Tibial nerve (tissue), 4 donors: ENCODE data around the gene CST9L. TPM values are rescaled to one million over a fixed set of nuclear protein-coding genes. Genes with fewer than 3 reads are reported as not detected.

ENCODE experiments used
- DNase-seq, 2 donors: peaks; one replicate each; pipeline ENCODE4 v3.0.0-alpha.2; 2019; ENCODE audit warnings: low spot score in 2 of 2
- H3K27ac ChIP-seq, 4 donors: fragments of 200-600 bp; sonication (generic) in 3 of 4; one replicate each; pipeline ENCODE4 v1.5.1; 2017 to 2019; ENCODE audit warnings: mild to moderate bottlenecking in 1 of 4
- H3K27me3 ChIP-seq, 2 donors: fragments of 200-600 bp; sonication (generic) in 1 of 2; one replicate each; pipeline versions ENCODE4 v1.5.1 to v1.6.0; 2017 to 2019
- H3K36me3 ChIP-seq, 3 donors: fragments of 200-600 bp; sonication (generic); one replicate each; pipeline ENCODE4 v1.5.1; 2018 to 2019
- H3K4me1 ChIP-seq, 4 donors: fragments of 200-600 bp; sonication (generic) in 3 of 4; one replicate each; pipeline ENCODE4 v1.5.1; 2017 to 2019
- H3K4me3 ChIP-seq, 4 donors: fragments of 200-600 bp; sonication (generic) in 3 of 4; one replicate each; pipeline ENCODE4 v1.5.1; 2017 to 2019; ENCODE audit warnings: mild to moderate bottlenecking in 1 of 4, moderate library complexity in 1 of 4
- H3K9me3 ChIP-seq, 4 donors: fragments of 200-600 bp; sonication (generic) in 3 of 4; one replicate each; pipeline ENCODE4 v1.5.1; 2017 to 2019
- CTCF ChIP-seq, 5 experiments: fragments of 200-600 bp in 3 of 5; fragments of 450-650 bp in 2 of 5; sonication (generic) in 3 of 5; IDR thresholded peaks; one replicate each; pipeline ENCODE4 v1.5.1; 2016 to 2019; ENCODE audit warnings: antibody characterized with exemption in 5 of 5, mild to moderate bottlenecking in 3 of 5, moderate library complexity in 2 of 5
- EP300 ChIP-seq, 2 donors: sonication (generic); formaldehyde crosslinking; IDR thresholded peaks; one replicate each; pipeline ENCODE4 v1.6.1; 2017; ENCODE audit warnings: antibody characterized with exemption in 2 of 2, mild to moderate bottlenecking in 1 of 2
- POLR2A ChIP-seq, 2 donors: fragments of 450-650 bp; IDR thresholded peaks; one replicate each; pipeline ENCODE4 v1.6.1; 2017; ENCODE audit warnings: antibody characterized with exemption in 2 of 2, mild to moderate bottlenecking in 2 of 2, moderate library complexity in 2 of 2
- WGBS, 2 donors: methylation state at CpG; one replicate each; pipeline ENCODE4 v1.1.5; 2018; 5-methylcytosine and 5-hydroxymethylcytosine counted together
- total RNA-seq, 4 donors: library from RNA; depleted of rRNA; stranded (reverse); fragments of >200 nt; gene quantifications; one replicate each; pipeline ENCODE4 v1.1.0, GENCODE V29; 2016

Gene CST9L
- total RNA-seq, 4 donors from 2014 or later = not detected

GRCh38 chr20:23604306-23604705 lies 36.0 kb upstream of the CST9L start:
- TF ChIP-seq CTCF (IDR thresholded peaks at IDR 0.05) (no peak), EP300 (IDR thresholded peaks at IDR 0.05) (no peak), POLR2A (IDR thresholded peaks at IDR 0.05) (no peak)
- Histone ChIP-seq H3K4me3 (no peak overlapping the region), H3K27me3 (no peaks in the 10 kb centered on the region), H3K36me3 (no peaks in the 10 kb centered on the region), H3K9me3 (no peaks in the 10 kb centered on the region), H3K4me1 (peaks cover 0 to 10% (median 2%) of the 10 kb centered on the region in 4 donors), H3K27ac (no peak overlapping the region)
- 76 to 81% methylated on average over 1 of the region's 1 CpG for WGBS, 2 donors
- DNase-seq = no peak

DNA sequence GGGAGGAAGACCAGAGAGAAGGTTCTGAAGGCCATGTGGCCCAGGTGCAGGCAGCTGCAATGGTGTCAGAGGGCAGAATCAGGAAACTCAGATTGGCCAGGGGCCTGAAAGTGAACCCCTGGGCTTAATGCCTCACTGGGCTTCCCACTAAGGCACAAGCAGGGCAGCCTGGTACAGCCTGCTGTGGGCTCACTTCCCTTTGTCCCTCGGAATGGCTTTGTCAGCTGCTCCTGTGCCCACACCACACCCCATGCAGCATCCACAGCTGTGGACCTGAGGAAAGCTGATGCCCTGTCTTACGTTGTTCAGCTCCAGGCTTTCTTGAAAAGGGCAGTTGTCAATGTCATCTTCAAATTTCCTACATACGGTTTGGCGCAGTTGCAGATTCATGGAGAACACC lies 35.0 kb upstream of the CST9L start:
- Histone ChIP-seq H3K4me1 (peaks cover 0 to 10% (median 2%) of the 10 kb centered on the region in 4 donors), H3K27ac (no peak overlapping the region), H3K36me3 (no peaks in the 10 kb centered on the region), H3K4me3 (no peak overlapping the region), H3K27me3 (no peaks in the 10 kb centered on the region), H3K9me3 (no peaks in the 10 kb centered on the region)
- WGBS, 2 donors = 81 to 90% methylated on average over 4 of the region's 4 CpGs
- no peak for DNase-seq
- TF ChIP-seq EP300 (IDR thresholded peaks at IDR 0.05) (no peak), CTCF (IDR thresholded peaks at IDR 0.05) (no peak), POLR2A (IDR thresholded peaks at IDR 0.05) (no peak)

- no peak for DNase-seq
- TF ChIP-seq POLR2A (IDR thresholded peaks at IDR 0.05) (no peak), EP300 (IDR thresholded peaks at IDR 0.05) (no peak), CTCF (IDR thresholded peaks at IDR 0.05) (no peak)
- H3K4me1 ChIP-seq = peaks cover 0 to 10% (median 2%) of the 10 kb centered on the region in 4 donors
- no peaks in the 10 kb centered on the region for H3K9me3 ChIP-seq
- WGBS, 2 donors = 72 to 81% methylated on average over 6 of the region's 6 CpGs
- H3K27me3 ChIP-seq = no peaks in the 10 kb centered on the region
- H3K27ac ChIP-seq = no peak overlapping the region
- H3K4me3 ChIP-seq = no peak overlapping the region
- H3K36me3 ChIP-seq = no peaks in the 10 kb centered on the region
Observed at GRCh38 chr20:23602699-23603098, 34.4 kb upstream of the CST9L start.

- Histone ChIP-seq H3K36me3 (no peaks in the 10 kb centered on the region), H3K4me3 (no peak overlapping the region), H3K9me3 (no peaks in the 10 kb centered on the region), H3K27me3 (no peaks in the 10 kb centered on the region), H3K4me1 (peaks cover 0 to 10% (median 2%) of the 10 kb centered on the region in 4 donors), H3K27ac (no peak overlapping the region)
- 66 to 78% methylated on average over 2 of the region's 2 CpGs for WGBS, 2 donors
- no peak for TF ChIP-seq EP300 (IDR thresholded peaks at IDR 0.05)
- no peak for TF ChIP-seq POLR2A (IDR thresholded peaks at IDR 0.05)
- DNase-seq = no peak
Observed at GRCh38 chr20:23602241-23602640, 34.0 kb upstream of the CST9L start.

- H3K36me3 ChIP-seq = no peaks in the 10 kb centered on the region
- H3K27ac ChIP-seq = no peak overlapping the region
- peaks cover 0 to 6% (median under 1%) of the 10 kb centered on the region in 4 donors for H3K4me1 ChIP-seq
- H3K4me3 ChIP-seq = no peak overlapping the region
- DNase-seq = no peak
- TF ChIP-seq CTCF (IDR thresholded peaks at IDR 0.05) (no peak), POLR2A (IDR thresholded peaks at IDR 0.05) (no peak), EP300 (IDR thresholded peaks at IDR 0.05) (no peak)
- 56 to 78% methylated on average over 4 of the region's 4 CpGs for WGBS, 2 donors
- no peaks in the 10 kb centered on the region for H3K9me3 ChIP-seq
- H3K27me3 ChIP-seq = no peaks in the 10 kb centered on the region
Observed at GRCh38 chr20:23601715-23602114, 33.4 kb upstream of the CST9L start.

- Histone ChIP-seq H3K4me3 (no peak overlapping the region), H3K9me3 (no peaks in the 10 kb centered on the region), H3K27me3 (no peaks in the 10 kb centered on the region), H3K27ac (no peak overlapping the region), H3K4me1 (no peaks in the 10 kb centered on the region), H3K36me3 (no peaks in the 10 kb centered on the region)
- no peak for TF ChIP-seq POLR2A (IDR thresholded peaks at IDR 0.05)
- TF ChIP-seq EP300 (IDR thresholded peaks at IDR 0.05) = no peak
- TF ChIP-seq CTCF (IDR thresholded peaks at IDR 0.05) = no peak
- no peak for DNase-seq
Observed at GRCh38 chr20:23598481-23598880, 30.2 kb upstream of the CST9L start.
